IPS-20b (cell line): ENCODE results near the gene FSTL4.

Source experiments
- H3K27ac ChIP-seq: one replicate; pipeline ENCODE4 v1.5.1; 2013; ENCODE audit warnings: low read length
- H3K27me3 ChIP-seq: 2 replicates; pipeline ENCODE4 v1.6.1; 2013; ENCODE audit warnings: mild to moderate bottlenecking, low read length, inconsistent platforms; ENCODE audit not compliant: insufficient read depth
- H3K36me3 ChIP-seq: 2 replicates; pipeline ENCODE4 v1.6.1; 2013; ENCODE audit warnings: low read depth, mild to moderate bottlenecking, inconsistent platforms, low read length, moderate library complexity; ENCODE audit not compliant: insufficient read depth
- H3K4me1 ChIP-seq: 2 replicates; pipeline ENCODE4 v1.6.1; 2013; ENCODE audit warnings: mild to moderate bottlenecking, control low read depth, inconsistent platforms, low read length, moderate library complexity; ENCODE audit not compliant: insufficient read depth
- H3K4me3 ChIP-seq: 2 replicates; pipeline ENCODE4 v1.5.1; 2013; ENCODE audit warnings: mild to moderate bottlenecking, low read length, inconsistent platforms
- H3K9ac ChIP-seq: 2 replicates; pipeline ENCODE4 v1.6.1; 2013; ENCODE audit warnings: low read depth, mild to moderate bottlenecking, inconsistent platforms, low read length, moderate library complexity
- H3K9me3 ChIP-seq: 2 replicates; pipeline ENCODE4 v1.6.1; 2013; ENCODE audit warnings: mild to moderate bottlenecking, low read depth, low read length, inconsistent platforms; ENCODE audit not compliant: insufficient read depth

The FSTL4 gene

DNA sequence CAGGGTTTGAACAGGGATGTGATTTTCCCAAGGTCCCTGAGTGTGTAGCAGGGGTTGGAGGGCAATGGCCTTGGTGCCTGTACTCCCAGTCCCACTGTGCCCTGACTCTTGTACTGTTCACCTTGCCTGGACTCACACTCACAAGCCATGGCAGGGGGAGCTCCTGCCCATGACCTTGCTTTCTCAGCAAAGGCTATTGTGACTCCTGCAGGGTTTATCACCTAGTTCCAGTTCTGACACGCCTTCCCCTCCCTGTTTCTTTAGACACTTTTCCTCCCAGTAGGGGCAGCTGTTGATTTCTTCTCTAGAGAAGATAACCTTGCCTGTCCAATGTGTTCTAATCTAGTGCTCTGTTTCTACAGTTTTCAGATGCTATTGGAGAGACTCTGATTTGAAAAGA, 139.5 kb downstream of the FSTL4 start:
- H3K9ac ChIP-seq, result no peak overlapping the region
- H3K27me3 ChIP-seq, result no peaks in the 10 kb centered on the region
- H3K4me1 ChIP-seq, result peaks cover 6% of the 10 kb centered on the region; the same call in 1 of the 2 replicates
- H3K27ac ChIP-seq, result no peak overlapping the region
- no peak overlapping the region for H3K4me3 ChIP-seq
- H3K9me3 ChIP-seq, result no peaks in the 10 kb centered on the region
- no peaks in the 10 kb centered on the region for H3K36me3 ChIP-seq

DNA sequence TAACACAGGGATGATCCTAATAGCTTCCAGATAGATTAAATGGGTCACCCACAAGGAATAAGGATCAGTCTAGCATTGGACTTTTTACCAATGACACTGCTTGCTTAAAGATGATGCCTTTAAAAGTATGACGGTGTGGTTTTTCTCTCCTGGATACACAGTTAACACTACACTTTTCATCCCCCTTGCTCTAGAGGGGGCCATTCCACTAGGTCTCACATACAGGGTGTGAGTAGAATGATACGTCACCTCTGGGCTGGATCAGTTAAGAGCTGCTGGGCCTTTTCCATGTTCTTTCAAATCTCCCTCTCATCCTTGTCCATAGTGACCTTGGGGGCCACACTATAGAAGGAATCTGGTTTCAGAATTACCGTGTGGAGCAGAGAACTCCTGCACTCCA, 140.6 kb downstream of the FSTL4 start:
- Histone ChIP-seq H3K4me1 (peaks cover 6% of the 10 kb centered on the region; the same call in 1 of the 2 replicates), H3K9ac (no peak overlapping the region), H3K4me3 (no peak overlapping the region), H3K27ac (no peak overlapping the region), H3K27me3 (no peaks in the 10 kb centered on the region), H3K36me3 (no peaks in the 10 kb centered on the region), H3K9me3 (no peaks in the 10 kb centered on the region)

DNA sequence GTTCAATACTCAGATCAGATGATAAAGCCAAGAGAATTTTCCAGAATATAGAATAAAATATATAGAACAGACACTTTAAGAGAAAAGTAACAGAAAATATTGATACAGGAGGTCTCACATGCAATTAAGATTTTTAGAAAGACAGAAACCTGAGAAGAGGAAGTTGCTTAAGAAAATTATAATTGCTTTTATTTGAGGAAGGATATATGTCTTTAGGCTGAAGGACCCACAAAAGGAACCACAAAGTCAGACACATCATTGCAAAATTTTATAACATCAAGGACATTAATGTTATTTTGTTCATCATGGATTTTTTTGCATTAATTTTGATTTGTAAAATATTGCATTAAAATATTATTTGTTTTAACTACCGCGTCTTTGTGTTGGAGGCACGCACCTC, 141.5 kb downstream of the FSTL4 start:
- Histone ChIP-seq H3K9ac (no peak overlapping the region), H3K9me3 (no peaks in the 10 kb centered on the region), H3K27me3 (no peaks in the 10 kb centered on the region), H3K4me1 (peaks cover 6% of the 10 kb centered on the region; the same call in 1 of the 2 replicates), H3K27ac (no peak overlapping the region), H3K36me3 (no peaks in the 10 kb centered on the region), H3K4me3 (no peak overlapping the region)

DNA sequence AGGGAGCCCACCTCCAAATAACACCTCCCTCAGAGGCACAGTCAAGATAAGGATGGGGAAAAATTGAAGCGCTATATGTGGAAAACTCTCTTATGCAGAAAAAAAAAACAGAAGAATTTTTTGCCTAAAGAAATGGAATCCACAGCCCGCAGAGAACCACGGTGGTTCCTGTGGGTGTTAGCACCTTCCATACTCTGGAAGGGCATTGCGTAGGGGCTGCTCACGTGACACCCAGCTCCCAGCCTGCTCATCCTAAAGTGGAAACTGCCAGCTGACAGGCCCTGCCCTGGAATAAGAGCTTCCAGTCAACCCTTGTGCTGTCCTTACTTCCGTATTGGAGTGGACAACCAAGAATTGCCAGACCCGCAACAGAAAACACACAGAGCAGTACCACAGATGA, 142.5 kb downstream of the FSTL4 start:
- Histone ChIP-seq H3K27ac (no peak overlapping the region), H3K9me3 (no peaks in the 10 kb centered on the region), H3K4me1 (peaks cover 6% of the 10 kb centered on the region; the same call in 1 of the 2 replicates), H3K36me3 (no peaks in the 10 kb centered on the region), H3K27me3 (no peaks in the 10 kb centered on the region), H3K9ac (no peak overlapping the region), H3K4me3 (no peak overlapping the region)

DNA sequence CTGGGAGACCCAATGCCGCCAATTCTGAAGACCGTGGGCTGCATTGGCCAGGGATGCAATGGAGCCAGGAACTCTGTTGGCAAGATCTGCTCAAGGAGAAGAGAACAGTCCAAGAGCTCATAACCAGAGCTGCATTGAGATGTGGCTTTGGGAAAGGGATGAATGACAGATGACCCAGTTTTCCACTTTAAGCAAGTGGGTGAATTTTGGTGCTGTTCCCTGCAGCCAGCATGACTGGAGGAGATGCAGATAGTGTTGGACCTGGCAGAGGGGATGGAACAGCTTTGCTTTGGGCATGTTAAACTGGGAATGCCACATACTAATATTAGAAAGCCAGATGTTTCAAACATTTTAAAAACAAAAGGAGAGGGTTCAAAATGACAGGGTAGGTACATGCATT, 143.1 kb downstream of the FSTL4 start:
- no peak overlapping the region for H3K4me3 ChIP-seq
- no peaks in the 10 kb centered on the region for H3K36me3 ChIP-seq
- no peaks in the 10 kb centered on the region for H3K27me3 ChIP-seq
- peaks cover 6% of the 10 kb centered on the region; the same call in 1 of the 2 replicates for H3K4me1 ChIP-seq
- H3K9me3 ChIP-seq, result no peaks in the 10 kb centered on the region
- H3K27ac ChIP-seq, result no peak overlapping the region
- H3K9ac ChIP-seq, result no peak overlapping the region

DNA sequence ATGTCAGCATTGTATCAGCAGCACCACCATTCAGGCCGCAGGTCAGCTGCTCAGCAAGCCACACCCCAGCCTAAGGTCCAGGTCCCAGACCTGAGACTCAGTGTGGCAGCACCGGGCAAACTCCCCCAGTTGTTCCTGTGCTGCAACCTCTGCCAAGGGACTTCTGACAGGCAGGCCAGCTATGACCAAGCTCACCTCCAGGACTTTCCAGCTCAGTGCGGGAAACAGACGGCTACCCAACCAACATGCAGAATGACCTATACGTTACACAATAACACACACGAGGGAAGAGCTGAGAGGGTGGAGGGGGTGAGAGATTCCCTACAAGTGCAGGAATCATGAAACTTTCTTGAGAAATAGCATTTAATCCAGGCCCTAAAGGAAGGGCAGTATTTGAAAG, 143.7 kb downstream of the FSTL4 start:
- Histone ChIP-seq H3K27me3 (no peaks in the 10 kb centered on the region), H3K4me1 (peaks cover 6% of the 10 kb centered on the region; the same call in 1 of the 2 replicates), H3K27ac (no peak overlapping the region), H3K36me3 (no peaks in the 10 kb centered on the region), H3K9ac (no peak overlapping the region), H3K9me3 (no peaks in the 10 kb centered on the region), H3K4me3 (no peak overlapping the region)

DNA sequence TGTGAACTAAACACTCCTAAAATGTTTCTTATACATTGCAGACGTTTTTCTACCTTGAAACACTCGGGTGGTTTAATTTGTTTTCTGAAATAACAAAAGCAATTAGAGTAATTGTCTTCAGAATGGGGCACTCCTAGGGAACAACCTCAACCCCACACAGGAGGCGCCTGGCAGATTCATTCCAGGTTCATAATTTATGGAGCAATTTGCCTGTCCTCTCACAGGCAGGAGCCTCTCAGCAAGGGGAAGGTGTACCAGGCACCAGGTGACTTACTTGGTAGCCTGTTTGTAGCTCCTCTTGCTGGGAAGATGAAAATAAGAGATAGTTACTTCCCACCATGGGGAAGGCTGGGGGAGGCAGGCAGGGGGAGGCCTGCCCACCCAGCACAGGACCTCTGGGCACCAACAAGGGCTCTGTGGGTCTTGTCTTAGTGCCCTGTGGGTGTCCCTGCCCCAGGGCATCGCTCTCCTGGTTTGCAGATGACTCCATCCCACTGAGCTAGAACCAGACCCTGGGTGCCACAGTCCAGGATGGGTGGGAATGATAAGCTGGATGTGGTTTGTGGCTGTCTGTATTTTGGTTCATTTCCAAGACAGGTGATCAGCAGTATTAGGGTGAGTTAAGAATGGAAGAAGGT, 144.4 kb downstream of the FSTL4 start:
- Histone ChIP-seq H3K9me3 (no peaks in the 10 kb centered on the region), H3K9ac (no peak overlapping the region), H3K4me3 (no peak overlapping the region), H3K27me3 (no peaks in the 10 kb centered on the region), H3K4me1 (peaks cover 6% of the 10 kb centered on the region; the same call in 1 of the 2 replicates), H3K36me3 (no peaks in the 10 kb centered on the region), H3K27ac (no peak overlapping the region)

DNA sequence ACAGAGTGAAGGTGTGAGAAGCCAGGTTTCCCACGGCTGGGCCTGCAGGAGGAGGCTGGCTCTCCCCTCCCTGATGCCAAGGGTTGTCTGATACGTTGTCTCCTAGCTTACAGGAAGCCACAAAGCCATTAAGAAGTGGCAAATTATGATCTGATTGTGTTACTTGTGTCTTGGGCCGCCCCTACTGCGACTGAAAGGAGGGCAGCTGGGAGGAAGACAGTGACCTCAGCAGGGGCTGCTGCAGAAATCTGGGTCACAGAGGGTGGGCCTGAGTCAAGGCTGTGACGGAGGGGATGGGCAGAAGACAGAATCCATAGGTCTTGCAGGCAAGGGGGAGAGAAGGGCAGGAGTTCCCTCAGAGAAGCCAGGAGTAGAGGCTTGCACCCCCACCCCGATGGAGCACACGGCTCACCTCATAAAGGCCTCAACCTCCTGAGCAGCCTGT, 145.0 kb downstream of the FSTL4 start:
- H3K27ac ChIP-seq, result no peak overlapping the region
- H3K4me3 ChIP-seq, result no peak overlapping the region
- H3K9ac ChIP-seq, result no peak overlapping the region
- no peaks in the 10 kb centered on the region for H3K36me3 ChIP-seq
- H3K27me3 ChIP-seq, result no peaks in the 10 kb centered on the region
- no peaks in the 10 kb centered on the region for H3K9me3 ChIP-seq
- H3K4me1 ChIP-seq, result peaks cover 6% of the 10 kb centered on the region; the same call in 1 of the 2 replicates

DNA sequence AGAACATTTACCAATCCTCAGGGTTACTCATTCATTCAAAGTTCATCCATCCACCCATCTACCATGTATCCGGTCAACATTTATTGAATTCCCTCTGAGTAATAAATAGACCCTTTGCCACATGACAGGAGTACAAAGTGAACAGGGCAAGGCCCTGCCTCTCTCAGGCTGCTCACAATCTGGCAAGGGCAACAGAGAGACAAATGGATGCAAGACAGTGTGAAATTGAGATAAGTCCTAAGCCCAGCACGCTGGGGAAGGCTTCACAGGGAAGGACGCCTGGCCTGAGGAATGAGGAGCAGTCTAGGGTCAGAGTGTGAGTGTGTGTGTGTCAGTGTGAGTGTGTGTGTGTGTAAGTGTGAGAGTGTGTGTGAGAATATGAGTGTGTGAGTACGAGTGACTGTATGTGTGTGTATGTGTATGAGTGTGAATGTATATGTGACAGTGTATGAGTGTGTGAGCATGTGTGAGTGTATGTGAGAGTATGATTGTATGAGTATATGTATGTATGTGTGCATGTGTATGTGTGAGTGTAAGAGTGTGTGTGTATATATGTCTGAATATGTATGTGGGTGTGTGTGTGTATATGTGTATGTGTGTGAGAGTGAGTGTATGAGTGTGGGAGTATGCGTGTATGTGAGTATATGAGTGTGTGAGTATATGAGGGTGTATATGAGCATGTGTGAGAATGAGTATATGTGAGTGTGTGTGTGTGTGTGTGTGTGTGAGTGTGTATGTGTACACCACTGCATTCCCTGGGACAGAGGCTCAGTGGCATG, 145.6 kb downstream of the FSTL4 start:
- Histone ChIP-seq H3K4me1 (peaks cover 6% of the 10 kb centered on the region; the same call in 1 of the 2 replicates), H3K27ac (no peak overlapping the region), H3K4me3 (no peak overlapping the region), H3K9me3 (no peaks in the 10 kb centered on the region), H3K36me3 (no peaks in the 10 kb centered on the region), H3K27me3 (no peaks in the 10 kb centered on the region), H3K9ac (no peak overlapping the region)

DNA sequence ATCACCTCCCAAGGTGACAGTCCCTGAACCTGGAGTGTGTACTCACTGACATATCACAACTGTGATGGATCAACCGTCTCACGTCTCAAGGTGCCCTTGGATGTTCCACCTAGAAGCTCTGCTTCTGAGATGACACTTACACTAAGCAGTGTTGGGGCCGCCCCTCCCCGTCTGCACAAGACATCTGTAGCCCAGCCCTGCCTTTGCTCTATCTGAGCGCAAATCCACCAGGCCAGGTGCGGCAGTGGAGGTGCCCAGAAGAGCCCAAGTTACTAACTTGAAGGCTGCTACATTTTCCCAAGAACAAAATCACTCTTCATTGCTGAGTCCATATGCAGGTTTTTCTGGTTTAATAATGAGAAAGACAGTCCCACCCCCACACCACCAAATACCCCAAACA, 148.3 kb downstream of the FSTL4 start:
- no peaks in the 10 kb centered on the region for H3K9me3 ChIP-seq
- H3K9ac ChIP-seq, result no peak overlapping the region
- H3K4me1 ChIP-seq, result peaks cover 1% of the 10 kb centered on the region; the same call in 1 of the 2 replicates
- no peak overlapping the region for H3K27ac ChIP-seq
- no peaks in the 10 kb centered on the region for H3K36me3 ChIP-seq
- no peaks in the 10 kb centered on the region for H3K27me3 ChIP-seq
- no peak overlapping the region for H3K4me3 ChIP-seq

DNA sequence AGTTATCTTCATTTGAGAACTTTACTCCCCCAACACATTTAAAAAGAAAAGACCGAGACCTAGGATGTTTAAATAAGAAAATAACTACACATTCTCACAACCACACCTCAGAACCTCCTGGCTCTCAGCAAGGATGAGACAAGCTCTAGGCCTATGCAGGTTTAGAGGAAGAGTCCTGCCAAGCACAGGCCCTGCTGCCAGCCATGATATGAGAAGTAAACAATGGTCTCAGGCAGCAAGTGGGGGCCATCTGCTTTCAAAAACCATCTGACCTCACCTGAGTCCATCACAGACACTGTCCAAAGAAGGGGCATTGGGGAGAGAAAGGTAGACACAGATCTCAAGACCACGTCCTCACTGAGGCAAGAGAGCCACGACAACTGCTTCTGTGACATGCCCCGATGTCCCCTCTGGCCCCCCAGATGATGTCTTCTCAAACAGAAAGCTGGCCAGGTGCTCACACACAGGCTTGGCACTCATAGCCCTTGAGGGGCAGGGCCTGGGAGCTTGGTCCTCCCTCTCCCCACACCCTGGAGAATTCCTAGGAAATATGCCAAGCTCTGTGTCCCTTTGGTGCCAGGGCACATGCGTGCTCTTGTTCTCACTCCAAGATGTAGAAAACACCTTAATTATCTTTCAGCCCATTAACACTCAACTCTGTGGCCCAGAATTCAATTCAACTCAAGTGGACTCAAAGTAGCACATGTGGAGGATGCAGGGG, 150.4 kb downstream of the FSTL4 start:
- no peak overlapping the region for H3K27ac ChIP-seq
- no peaks in the 10 kb centered on the region for H3K27me3 ChIP-seq
- no peaks in the 10 kb centered on the region for H3K4me1 ChIP-seq
- no peaks in the 10 kb centered on the region for H3K9me3 ChIP-seq
- no peak overlapping the region for H3K9ac ChIP-seq
- no peak overlapping the region for H3K4me3 ChIP-seq
- H3K36me3 ChIP-seq, result no peaks in the 10 kb centered on the region
